ENCODE data around the gene FCHO1. TPM values are rescaled to one million over a fixed set of nuclear protein-coding genes. Genes with fewer than 3 reads are reported as not detected.
A peak's percentile ranks its signal among the peaks of the same experiment; 100 is the strongest.

Gene FCHO1
- total RNA-seq, 1 experiment from 2014 or later = 1.1 TPM

- no peak overlapping the region for H3K4me3 ChIP-seq (ENCODE audit: low read depth in 2 of 2, low read length in 2 of 2)
- H3K36me3 ChIP-seq (ENCODE audit: control insufficient read depth, insufficient read depth, low read length) = no peaks in the 10 kb centered on the region
- no peaks in the 10 kb centered on the region for H3K27me3 ChIP-seq (ENCODE audit: control insufficient read depth, insufficient read depth, low read length)
- TF ChIP-seq REST (IDR thresholded peaks at IDR 0.05; ENCODE audit: insufficient read depth in 1 of 2, low read depth in 2 of 2, low read length in 1 of 2) = no peak
- TF ChIP-seq POLR2AphosphoS5 (IDR thresholded peaks at IDR 0.05; ENCODE audit: low read depth, low read length) = no peak
- no peak for TF ChIP-seq TCF7L2 (IDR thresholded peaks at IDR 0.05; ENCODE audit: low read depth, low read length)
- no peak for TF ChIP-seq SIN3A (IDR thresholded peaks at IDR 0.05; ENCODE audit: borderline replicate concordance, insufficient read depth, low read depth, low read length)
- TF ChIP-seq CTCF (IDR thresholded peaks at IDR 0.05) = no peak
- in situ Hi-C loops (cut with HindIII; ENCODE audit: low pct_unique_long_range_greater_than_20kb, low sequenced_read_pairs) = no loop called here
- ChIA-PET CTCF (no interaction called here), POLR2A (no interaction called here)
- DNase-seq (ENCODE audit: low read depth, low spot score) (no peak), ATAC-seq (no peak)
- no TSS peak for BruUV-seq (replicated peaks)
- H3K9me3 ChIP-seq (ENCODE audit: control insufficient read depth, insufficient read depth, low read depth, low read length) = no peaks in the 10 kb centered on the region
- intact Hi-C loops (cut with micrococcal nuclease; ENCODE audit: unreplicated experiment) = no loop called here
- H3K4me1 ChIP-seq (ENCODE audit: control insufficient read depth, insufficient read depth, low read length) = peaks cover 3% of the 10 kb centered on the region; the same call in 1 of the 2 replicates
- H3K27ac ChIP-seq (ENCODE audit: low read length) = no peak overlapping the region
Observed at GRCh38 chr19:17764348-17764747, 13.1 kb downstream of the FCHO1 start.

DNA sequence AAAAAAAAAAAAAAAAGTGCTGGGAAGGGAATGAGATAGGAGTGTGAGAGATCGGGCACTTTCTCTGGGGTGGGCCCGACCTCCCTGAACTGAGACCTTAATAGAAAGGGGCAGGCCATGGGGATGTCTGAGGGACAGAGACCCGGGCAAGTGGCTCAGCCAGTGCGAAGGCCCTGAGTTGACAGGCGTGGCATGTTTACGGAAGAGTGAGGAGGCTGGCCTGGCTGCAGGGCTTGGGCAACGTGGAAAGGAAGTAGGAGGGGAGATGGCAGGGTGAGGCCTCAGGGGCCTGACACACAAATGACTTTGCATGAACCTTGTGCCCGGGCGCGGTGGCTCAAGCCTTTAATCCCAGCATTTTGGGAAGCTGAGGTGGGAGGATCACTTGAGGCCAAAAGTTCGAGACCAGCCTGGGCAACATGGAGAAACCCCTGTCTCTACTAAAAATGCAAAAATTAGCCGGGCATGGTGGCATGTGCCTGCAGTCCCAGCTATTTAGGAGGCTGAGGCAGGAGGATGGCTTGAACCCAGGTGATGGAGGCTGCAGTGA, 13.9 kb downstream of the FCHO1 start:
- no peaks in the 10 kb centered on the region for H3K9me3 ChIP-seq (ENCODE audit: control insufficient read depth, insufficient read depth, low read depth, low read length)
- POLR2A ChIA-PET = interaction anchor here (0.7 kb wide), 2 partner anchors 300 to 466 kb away, joined by 3 to 4 read pairs; no protein-coding TSS in a partner anchor
- no peak for DNase-seq (ENCODE audit: low read depth, low spot score)
- CTCF ChIA-PET = interaction anchor here (0.6 kb wide), 1 partner anchor 83 kb away, joined by 10 read pairs; no protein-coding TSS in a partner anchor
- TF ChIP-seq POLR2AphosphoS5 (IDR thresholded peaks at IDR 0.05; ENCODE audit: low read depth, low read length) = no peak
- no peaks in the 10 kb centered on the region for H3K27me3 ChIP-seq (ENCODE audit: control insufficient read depth, insufficient read depth, low read length)
- H3K36me3 ChIP-seq (ENCODE audit: control insufficient read depth, insufficient read depth, low read length) = no peaks in the 10 kb centered on the region
- peak; percentile 52; the same call in 1 of the 2 replicates for ATAC-seq
- H3K4me1 ChIP-seq (ENCODE audit: control insufficient read depth, insufficient read depth, low read length) = peaks cover 3% of the 10 kb centered on the region; the same call in 1 of the 2 replicates
- no TSS peak for BruUV-seq (replicated peaks)
- in situ Hi-C loops (cut with HindIII; ENCODE audit: low pct_unique_long_range_greater_than_20kb, low sequenced_read_pairs) (no loop called here), intact Hi-C loops (cut with micrococcal nuclease; ENCODE audit: unreplicated experiment) (no loop called here)
- H3K27ac ChIP-seq (ENCODE audit: low read length) = no peak overlapping the region
- H3K4me3 ChIP-seq (ENCODE audit: low read depth in 2 of 2, low read length in 2 of 2) = no peak overlapping the region

GRCh38 chr19:17766543-17767131, 15.4 kb downstream of the FCHO1 start:
- CTCF ChIA-PET = interaction anchor here (0.6 to 1.3 kb wide), 9 partner anchors 12 to 358 kb away, joined by 3 to 10 read pairs (median 3); no protein-coding TSS in a partner anchor
- peaks cover 3% of the 10 kb centered on the region; the same call in 1 of the 2 replicates for H3K4me1 ChIP-seq (ENCODE audit: control insufficient read depth, insufficient read depth, low read length)
- H3K27ac ChIP-seq (ENCODE audit: low read length) = no peak overlapping the region
- peak overlapping the region; percentile 25 to 34 for H3K4me3 ChIP-seq (ENCODE audit: low read depth in 2 of 2, low read length in 2 of 2)
- H3K9me3 ChIP-seq (ENCODE audit: control insufficient read depth, insufficient read depth, low read depth, low read length) = no peaks in the 10 kb centered on the region
- POLR2A ChIA-PET = interaction anchor here (0.6 kb wide), 1 partner anchor 23 kb away, joined by 3 read pairs; no protein-coding TSS in a partner anchor
- DNase-seq (ENCODE audit: low read depth, low spot score) (no peak), ATAC-seq (peak; percentile 96)
- H3K36me3 ChIP-seq (ENCODE audit: control insufficient read depth, insufficient read depth, low read length) = no peaks in the 10 kb centered on the region
- H3K27me3 ChIP-seq (ENCODE audit: control insufficient read depth, insufficient read depth, low read length) = no peaks in the 10 kb centered on the region
- TF ChIP-seq POLR2AphosphoS5 (IDR thresholded peaks at IDR 0.05; ENCODE audit: low read depth, low read length) (no peak), REST (IDR thresholded peaks at IDR 0.05; ENCODE audit: insufficient read depth in 1 of 2, low read depth in 2 of 2, low read length in 1 of 2) (0 out of 4 replicates have a peak, but pooled peaks of 1 of the 2 experiments have one; percentile 32), SIN3A (IDR thresholded peaks at IDR 0.05; ENCODE audit: borderline replicate concordance, insufficient read depth, low read depth, low read length) (no peak), CTCF (IDR thresholded peaks at IDR 0.05) (peak; percentile 95)
- BruUV-seq (replicated peaks) = no TSS peak
- intact Hi-C loops (cut with micrococcal nuclease; ENCODE audit: unreplicated experiment) = no loop called here
- in situ Hi-C loops (cut with HindIII; ENCODE audit: low pct_unique_long_range_greater_than_20kb, low sequenced_read_pairs) = no loop called here

Data from Panc1 (cell line).